ENCODE data around the gene LRRC74B. TPM values are rescaled to one million over a fixed set of nuclear protein-coding genes. Genes with fewer than 3 reads are reported as not detected.
A peak's percentile ranks its signal among the peaks of the same experiment; 100 is the strongest.
"Not testable (repeated sequence)": the region's sequence is repeated elsewhere in the genome, so short reads cannot be mapped to it uniquely, and the experiment has no call there.

The LRRC74B gene
- total RNA-seq, 2 experiments from 2014 or later = not detected

DNA sequence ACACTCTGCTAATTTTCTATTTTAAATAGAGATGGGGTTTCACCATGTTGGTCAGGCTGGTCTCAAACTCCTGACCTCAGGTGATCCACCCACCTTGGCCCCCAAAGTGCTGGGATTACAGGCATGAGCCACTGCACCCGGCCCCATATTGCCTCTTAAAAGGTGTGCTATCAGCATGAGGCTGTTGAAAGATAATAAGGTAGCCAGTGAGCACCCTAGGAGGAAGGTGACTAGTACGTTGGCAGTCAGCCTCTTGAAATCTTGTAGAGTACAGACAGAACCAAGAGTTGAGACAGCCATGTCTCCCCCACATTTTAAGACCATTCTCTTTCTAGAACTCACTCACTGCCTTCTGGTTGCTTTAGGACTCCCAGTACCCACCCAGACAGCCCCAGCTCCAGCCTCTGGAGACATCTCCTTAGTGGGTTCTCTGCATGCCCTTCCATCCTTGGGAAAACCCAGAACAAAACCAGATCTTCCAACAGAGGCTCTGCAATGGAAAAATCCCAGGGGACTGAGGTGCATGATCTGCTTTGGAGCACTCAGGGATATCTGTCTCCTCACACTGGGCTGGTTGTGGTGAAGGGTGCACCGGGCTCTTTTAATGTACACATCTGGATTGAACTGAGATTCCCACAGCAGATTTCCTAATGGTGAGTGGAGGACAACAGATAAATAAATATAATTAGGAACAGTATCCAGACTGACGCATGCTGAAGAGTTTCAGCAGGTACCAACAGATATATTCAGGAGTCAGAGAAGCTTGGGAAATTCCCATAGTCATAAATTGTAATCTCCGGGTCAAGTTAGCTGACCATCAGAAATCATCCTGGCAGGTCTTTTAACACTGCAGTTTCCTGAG is 49.4 kb downstream of the LRRC74B start:
- ATAC-seq (no peak), DNase-seq (no peak)
- Mint-ChIP-seq H3K4me1 (no peaks in the 10 kb centered on the region), H3K9me3 (ENCODE audit: low read depth) (no peaks in the 10 kb centered on the region), H3K36me3 (no peaks in the 10 kb centered on the region), H3K27me3 (peaks cover 10% of the 10 kb centered on the region), H3K4me3 (no peak overlapping the region), H3K27ac (no peak overlapping the region)
- CTCF ChIA-PET = interaction anchor here (1.3 kb wide), 1 partner anchor 21 kb away, joined by 3 read pairs; no protein-coding TSS in a partner anchor

DNA sequence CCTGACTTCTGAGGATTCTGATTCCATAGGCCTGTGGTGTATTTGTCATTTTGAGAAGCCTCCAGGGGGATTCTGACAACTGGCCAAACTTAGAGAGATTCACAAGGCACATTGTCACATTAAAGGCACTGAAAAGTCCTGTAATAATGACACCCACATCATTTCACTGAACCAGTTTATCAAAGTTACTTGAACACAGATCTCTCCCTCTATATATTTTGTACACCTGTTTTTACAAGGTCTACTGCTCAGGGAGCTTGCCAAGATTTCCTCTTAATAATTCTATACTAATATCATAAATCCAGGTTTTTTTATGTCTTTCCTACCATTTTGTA is 50.0 kb downstream of the LRRC74B start:
- ATAC-seq = no peak

DNA sequence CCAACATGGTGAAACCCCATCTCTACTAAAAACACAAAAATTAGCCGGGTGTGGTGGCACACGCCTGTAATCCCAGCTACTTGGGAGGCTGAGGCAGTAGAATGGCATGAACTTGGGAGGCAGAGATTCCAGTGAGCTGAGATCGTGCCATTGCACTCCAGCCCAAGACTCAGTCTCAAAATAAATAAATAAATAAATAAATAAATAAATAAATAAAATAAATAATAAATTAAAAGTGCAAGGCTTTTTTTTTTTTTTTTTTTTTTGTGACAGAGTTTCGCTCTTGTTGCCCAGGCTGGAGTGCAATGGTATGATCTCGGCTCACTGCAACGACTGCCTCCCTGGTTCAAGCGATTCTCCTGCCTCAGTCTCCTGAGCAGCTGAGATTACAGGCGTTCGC is 51.1 kb downstream of the LRRC74B start:
- H3K36me3 Mint-ChIP-seq; H3K4me1 Mint-ChIP-seq; H3K27ac Mint-ChIP-seq; DNase-seq; H3K4me3 Mint-ChIP-seq; ATAC-seq; CTCF ChIA-PET; H3K9me3 Mint-ChIP-seq (ENCODE audit: low read depth): not testable (repeated sequence)
- peaks cover 12% of the 10 kb centered on the region for H3K27me3 Mint-ChIP-seq

More for the DNA sequence above, 50.0 kb downstream of the LRRC74B start:
- Mint-ChIP-seq H3K27ac (no peak overlapping the region), H3K36me3 (no peaks in the 10 kb centered on the region), H3K4me1 (no peaks in the 10 kb centered on the region), H3K27me3 (peaks cover 11% of the 10 kb centered on the region), H3K9me3 (ENCODE audit: low read depth) (no peaks in the 10 kb centered on the region), H3K4me3 (no peak overlapping the region)
- CTCF ChIA-PET = interaction anchor here (1.3 kb wide), 1 partner anchor 21 kb away, joined by 3 read pairs; no protein-coding TSS in a partner anchor
- no peak for DNase-seq

DNA sequence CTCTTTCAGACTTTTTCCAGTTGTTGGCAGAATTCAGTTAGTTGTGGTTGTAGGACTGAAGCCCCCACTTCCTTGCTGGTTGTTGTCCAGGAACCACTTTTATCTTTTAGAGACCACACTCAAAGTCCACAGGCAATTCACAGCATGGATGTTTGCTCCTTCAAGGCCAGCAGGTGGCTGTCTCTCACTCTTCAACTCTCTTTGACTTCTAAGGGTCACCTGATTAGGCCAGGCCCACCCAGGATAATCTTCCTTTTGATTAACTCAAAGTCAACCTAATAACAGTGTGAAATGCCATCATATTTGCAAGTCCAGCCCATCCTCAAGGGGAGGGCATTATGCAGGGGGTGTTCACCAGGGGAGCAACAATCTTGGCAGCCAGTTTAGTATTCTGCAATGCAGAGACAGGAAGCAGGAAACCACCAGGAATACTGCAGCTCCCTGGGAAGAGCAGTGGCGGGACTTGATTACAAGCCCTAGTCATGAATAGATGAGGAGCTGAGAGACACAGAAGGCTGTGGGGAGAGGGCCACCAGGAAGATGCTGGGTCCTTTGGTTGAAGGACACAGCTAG is 52.4 kb downstream of the LRRC74B start:
- no peaks in the 10 kb centered on the region for H3K36me3 Mint-ChIP-seq
- no peak overlapping the region for H3K27ac Mint-ChIP-seq
- peaks cover 15% of the 10 kb centered on the region for H3K27me3 Mint-ChIP-seq
- CTCF ChIA-PET = no interaction called here
- no peaks in the 10 kb centered on the region for H3K9me3 Mint-ChIP-seq (ENCODE audit: low read depth)
- H3K4me3 Mint-ChIP-seq = no peak overlapping the region
- no peak for ATAC-seq
- peak; percentile 34 for DNase-seq
- peaks cover 5% of the 10 kb centered on the region for H3K4me1 Mint-ChIP-seq

DNA sequence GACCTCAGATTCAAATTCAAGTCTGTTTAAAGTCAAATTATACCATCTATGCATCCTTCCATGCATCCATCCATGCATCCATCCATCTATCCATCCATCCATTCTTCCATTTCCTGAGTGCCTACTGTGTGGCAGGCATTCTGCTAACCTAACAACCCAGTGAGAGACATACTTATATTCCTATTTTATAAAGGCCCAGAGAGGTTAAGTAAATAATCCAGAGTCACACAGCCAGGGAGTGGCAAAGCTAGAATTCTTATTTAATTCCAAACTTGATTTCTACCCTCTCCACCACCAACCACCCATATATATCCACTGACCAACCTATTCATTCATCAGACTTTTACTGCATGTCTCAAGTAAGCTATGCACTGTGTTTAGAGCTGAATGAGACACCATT is 53.8 kb downstream of the LRRC74B start:
- Mint-ChIP-seq H3K4me1 (peaks cover 5% of the 10 kb centered on the region), H3K27me3 (peaks cover 23% of the 10 kb centered on the region), H3K9me3 (ENCODE audit: low read depth) (no peaks in the 10 kb centered on the region), H3K27ac (no peak overlapping the region), H3K4me3 (no peak overlapping the region), H3K36me3 (no peaks in the 10 kb centered on the region)
- CTCF ChIA-PET = interaction anchor here (1.0 kb wide), 1 partner anchor 138 kb away, joined by 5 read pairs; no protein-coding TSS in a partner anchor
- no peak for DNase-seq
- ATAC-seq = no peak

DNA sequence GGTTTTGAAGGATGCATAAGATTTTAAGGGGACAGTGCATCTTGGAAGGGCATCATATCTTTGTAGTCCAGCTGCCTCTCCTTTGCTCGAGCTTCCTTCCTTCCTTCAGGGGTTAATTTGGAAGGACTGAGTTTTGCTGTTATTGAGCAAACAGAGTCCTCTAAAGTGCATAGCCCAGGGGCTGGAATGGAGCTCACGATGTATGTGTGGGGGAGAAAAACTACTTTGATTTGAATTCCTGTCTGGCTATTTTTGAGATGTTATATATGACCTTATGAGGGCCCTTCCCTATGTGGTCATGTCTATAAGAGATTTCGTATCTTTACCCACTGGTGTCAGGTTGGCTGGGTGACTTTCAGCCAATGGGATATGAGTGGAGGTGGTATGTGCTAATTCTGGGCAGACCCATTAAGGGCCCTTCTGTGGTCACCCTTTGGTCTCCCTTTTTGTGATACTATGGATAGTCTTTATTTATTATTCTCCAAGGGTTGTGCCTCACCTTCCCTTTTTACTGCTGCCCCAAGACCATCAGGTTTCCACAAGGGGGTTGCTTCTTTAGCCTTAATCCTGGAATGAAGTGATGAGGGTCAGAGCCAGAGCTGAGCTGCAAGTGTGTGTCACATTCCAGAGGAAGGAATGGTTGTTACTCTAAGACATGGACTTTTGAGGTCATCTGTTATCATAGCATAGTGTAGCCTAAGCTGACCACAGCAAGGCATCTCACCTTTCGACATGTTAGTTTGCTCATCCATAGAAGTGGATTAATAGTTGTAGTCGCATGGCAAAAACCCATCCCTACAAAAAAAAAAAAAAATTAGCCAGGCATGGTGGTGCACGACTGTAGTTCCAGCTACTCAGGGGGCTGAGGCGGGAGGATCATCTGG is 54.6 kb downstream of the LRRC74B start:
- DNase-seq (no peak), ATAC-seq (no peak)
- peaks cover 5% of the 10 kb centered on the region for H3K4me1 Mint-ChIP-seq
- H3K27ac Mint-ChIP-seq = no peak overlapping the region
- no peaks in the 10 kb centered on the region for H3K36me3 Mint-ChIP-seq
- H3K27me3 Mint-ChIP-seq = peaks cover 26% of the 10 kb centered on the region
- CTCF ChIA-PET = interaction anchor here (1.0 kb wide), 1 partner anchor 139 kb away, joined by 5 read pairs; no protein-coding TSS in a partner anchor
- no peaks in the 10 kb centered on the region for H3K9me3 Mint-ChIP-seq (ENCODE audit: low read depth)
- no peak overlapping the region for H3K4me3 Mint-ChIP-seq

DNA sequence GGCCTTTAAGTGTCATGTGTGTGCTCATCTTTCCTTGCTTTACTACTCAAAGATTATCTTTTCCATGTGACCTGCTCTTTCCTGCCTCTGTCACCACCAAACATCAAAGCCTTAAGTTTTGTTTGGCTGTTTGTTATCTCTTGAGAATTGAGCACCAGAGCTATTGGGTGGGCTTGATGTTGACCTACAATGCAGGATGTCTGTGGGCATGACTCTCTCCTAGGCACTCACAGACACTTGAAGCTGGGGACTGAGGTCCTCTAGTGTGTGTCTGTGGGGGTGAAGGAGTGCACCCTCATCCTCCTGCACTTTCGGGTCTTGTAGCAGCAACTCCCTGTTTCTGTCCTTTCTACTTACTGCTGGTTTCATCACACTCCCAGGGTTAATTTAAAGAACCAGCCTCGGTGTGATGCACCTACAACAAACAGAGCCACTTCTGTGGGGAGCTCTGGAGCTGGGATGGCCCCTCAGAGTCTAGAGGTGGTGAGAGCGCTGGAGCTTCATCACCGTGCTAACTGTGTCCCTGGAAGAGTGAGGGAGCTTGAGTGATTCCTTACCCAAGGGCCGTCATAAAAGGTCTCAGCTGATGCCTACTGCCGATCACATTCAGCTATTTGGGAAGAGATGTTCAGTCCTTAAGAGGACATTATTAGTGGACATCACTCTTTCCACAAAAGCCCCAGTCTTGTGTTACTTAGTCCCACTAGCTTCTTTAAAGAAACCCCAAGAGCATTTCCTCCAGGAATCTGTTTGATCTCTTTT is 56.3 kb downstream of the LRRC74B start:
- Mint-ChIP-seq H3K27ac (no peak overlapping the region), H3K4me1 (peaks cover 5% of the 10 kb centered on the region), H3K4me3 (no peak overlapping the region), H3K36me3 (no peaks in the 10 kb centered on the region), H3K9me3 (ENCODE audit: low read depth) (no peaks in the 10 kb centered on the region), H3K27me3 (peaks cover 36% of the 10 kb centered on the region)
- DNase-seq (no peak), ATAC-seq (no peak)
- CTCF ChIA-PET = interaction anchor here (0.7 to 2.0 kb wide), 9 partner anchors 12 to 277 kb away, joined by 3 to 10 read pairs (median 3); partner anchors contain the start of gene THAP7

DNA sequence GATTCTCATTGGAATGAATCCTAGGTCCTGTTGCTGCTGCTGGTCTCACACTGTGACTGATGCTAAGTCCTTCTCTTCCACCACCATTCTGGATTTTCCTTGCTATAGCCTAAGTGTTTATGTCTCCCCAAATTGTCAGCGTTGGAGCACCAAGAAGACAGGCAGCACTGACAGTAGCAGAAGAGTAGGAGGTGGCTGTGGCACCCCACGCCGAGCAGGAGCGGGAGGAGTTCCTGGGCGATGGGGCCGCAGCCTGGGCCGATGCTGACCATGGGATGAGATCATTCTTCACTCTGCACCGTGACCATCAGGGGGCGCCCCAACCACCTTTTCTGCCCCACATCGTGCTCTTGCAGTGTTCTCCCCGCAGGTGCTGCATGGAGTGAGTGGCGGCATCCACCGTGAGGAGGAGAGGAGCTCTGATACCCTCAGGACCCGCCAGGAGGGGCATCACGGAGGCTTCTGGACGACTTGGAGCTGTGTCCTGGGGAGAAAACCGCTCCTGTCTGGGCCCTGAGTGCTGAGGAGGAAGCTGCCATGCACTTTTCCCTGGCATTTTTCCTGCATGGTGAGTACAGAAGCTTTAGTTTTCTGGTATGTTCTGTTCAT is 57.0 kb downstream of the LRRC74B start:
- Mint-ChIP-seq H3K27me3 (peaks cover 38% of the 10 kb centered on the region), H3K4me3 (no peak overlapping the region), H3K4me1 (peaks cover 5% of the 10 kb centered on the region), H3K27ac (no peak overlapping the region), H3K36me3 (no peaks in the 10 kb centered on the region), H3K9me3 (ENCODE audit: low read depth) (no peaks in the 10 kb centered on the region)
- peak; percentile 98 for ATAC-seq
- peak; percentile 82 for DNase-seq
- CTCF ChIA-PET = interaction anchor here (0.6 to 2.0 kb wide), 12 partner anchors 13 to 540 kb away, joined by 3 to 10 read pairs (median 3); partner anchors contain the start of genes SDF2L1 and THAP7

DNA sequence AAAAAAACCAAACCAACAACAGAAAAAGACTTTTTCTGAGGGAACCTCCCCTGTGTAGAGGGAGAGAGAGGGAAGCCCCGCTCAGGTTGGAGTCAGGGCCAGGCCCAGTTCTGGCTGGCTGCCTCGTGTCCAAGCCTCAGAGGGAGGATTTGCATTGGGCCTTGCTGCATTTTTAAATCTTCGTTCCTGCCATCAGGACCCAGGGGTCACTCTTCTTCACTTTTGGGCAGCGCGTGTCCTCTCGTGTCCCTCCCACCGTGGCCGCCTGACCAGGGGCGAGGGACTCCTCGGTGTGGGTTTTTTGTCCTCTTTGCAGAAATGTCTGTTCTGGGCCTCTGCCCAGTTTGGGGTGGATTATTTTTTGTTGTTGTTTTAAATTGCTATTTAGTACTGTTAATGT is 57.9 kb downstream of the LRRC74B start:
- Mint-ChIP-seq H3K27me3 (peaks cover 45% of the 10 kb centered on the region), H3K27ac (no peak overlapping the region), H3K36me3 (no peaks in the 10 kb centered on the region), H3K4me3 (no peak overlapping the region), H3K4me1 (peaks cover 5% of the 10 kb centered on the region), H3K9me3 (ENCODE audit: low read depth) (no peaks in the 10 kb centered on the region)
- ATAC-seq (no peak), DNase-seq (no peak)
- CTCF ChIA-PET = interaction anchor here (0.6 to 1.2 kb wide), 3 partner anchors 50 to 539 kb away, joined by 3 read pairs; partner anchors contain the start of gene SDF2L1

DNA sequence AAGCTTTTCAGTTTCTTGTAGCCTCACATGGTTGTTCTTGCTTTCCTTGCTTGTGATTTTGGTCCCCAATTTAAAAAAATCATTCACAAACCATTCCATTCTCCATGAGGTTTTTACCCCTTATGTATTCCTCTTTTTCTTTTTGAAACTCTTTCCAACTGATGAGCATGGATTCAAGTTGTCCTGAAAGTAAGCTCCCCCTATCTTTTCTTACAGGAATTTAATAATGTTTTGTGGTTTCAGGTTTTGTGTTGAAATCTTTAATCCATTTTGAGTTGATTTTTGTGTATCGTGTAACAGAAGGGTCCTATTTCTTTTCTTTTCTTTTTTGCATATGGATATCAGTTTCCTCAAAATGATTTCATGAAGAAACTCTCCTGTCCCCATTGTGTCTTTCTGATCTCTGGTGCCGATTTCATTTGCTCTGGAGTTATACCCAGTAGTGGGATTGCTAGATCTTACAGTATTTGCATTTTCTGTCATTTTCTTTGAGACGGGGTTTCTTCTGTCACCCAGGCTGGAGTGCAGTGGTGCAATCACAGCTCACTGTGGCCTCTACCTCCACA is 58.5 kb downstream of the LRRC74B start:
- Mint-ChIP-seq H3K9me3 (ENCODE audit: low read depth) (no peaks in the 10 kb centered on the region), H3K4me3 (no peak overlapping the region), H3K36me3 (no peaks in the 10 kb centered on the region), H3K27me3 (peaks cover 45% of the 10 kb centered on the region), H3K27ac (no peak overlapping the region), H3K4me1 (peaks cover 5% of the 10 kb centered on the region)
- no peak for DNase-seq
- no peak for ATAC-seq
- CTCF ChIA-PET = interaction anchor here (1.1 kb wide), 1 partner anchor 14 kb away, joined by 3 read pairs; no protein-coding TSS in a partner anchor

DNA sequence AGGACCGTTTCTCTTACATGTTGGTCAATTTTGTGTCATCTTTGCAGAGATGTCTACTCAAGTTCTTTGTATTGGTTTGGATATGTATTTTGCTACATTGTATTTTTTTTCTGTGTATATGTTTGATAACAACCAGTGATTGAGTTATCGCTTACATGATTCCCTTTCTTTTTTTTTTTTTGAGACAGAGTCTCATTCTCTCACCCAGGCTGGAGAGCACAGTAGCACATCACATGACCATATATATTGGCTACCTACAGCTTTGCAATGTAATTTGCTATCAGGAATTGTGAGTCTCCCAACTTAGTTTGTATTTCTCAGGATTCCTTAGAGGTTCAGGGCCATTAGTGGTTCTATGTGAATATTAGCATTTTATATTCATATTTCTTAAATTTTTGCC is 59.5 kb downstream of the LRRC74B start:
- ATAC-seq (no peak), DNase-seq (no peak)
- Mint-ChIP-seq H3K9me3 (ENCODE audit: low read depth) (no peaks in the 10 kb centered on the region), H3K27ac (no peak overlapping the region), H3K4me3 (no peak overlapping the region), H3K36me3 (no peaks in the 10 kb centered on the region), H3K4me1 (peaks cover 5% of the 10 kb centered on the region), H3K27me3 (peaks cover 43% of the 10 kb centered on the region)
- CTCF ChIA-PET = interaction anchor here (1.1 kb wide), 1 partner anchor 15 kb away, joined by 3 read pairs; no protein-coding TSS in a partner anchor

DNA sequence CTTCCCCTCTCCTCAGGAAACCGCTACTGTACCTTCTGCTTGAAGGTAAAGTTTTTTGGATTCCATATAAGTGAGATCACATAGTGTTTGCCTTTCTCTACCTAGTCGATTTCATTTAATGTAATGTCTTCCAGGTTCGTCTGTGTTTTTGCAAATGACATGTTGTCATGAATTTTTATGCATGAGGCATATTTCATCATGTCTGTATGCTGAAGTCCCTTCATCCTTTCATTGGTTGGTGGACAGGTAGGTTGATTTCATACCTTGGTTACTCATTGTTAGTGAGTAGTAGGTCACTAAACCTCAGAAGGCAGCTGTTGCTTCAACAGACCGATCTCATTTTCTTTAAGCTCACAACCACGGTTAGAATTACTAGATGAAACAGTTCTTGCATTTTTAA is 60.3 kb downstream of the LRRC74B start:
- CTCF ChIA-PET = no interaction called here
- Mint-ChIP-seq H3K36me3 (no peaks in the 10 kb centered on the region), H3K4me3 (no peak overlapping the region), H3K4me1 (peaks cover 5% of the 10 kb centered on the region), H3K9me3 (ENCODE audit: low read depth) (no peaks in the 10 kb centered on the region), H3K27ac (no peak overlapping the region), H3K27me3 (peaks cover 38% of the 10 kb centered on the region)
- no peak for ATAC-seq
- DNase-seq = no peak

All from activated CD8-positive, alpha-beta memory T cell treated with anti-CD3 and anti-CD28 coated beads, Interleukin-2, amount 10 ng/mL, durations not matched to agents 7 days and 5 days (primary cell).